Upper lobe of left lung (tissue), 6 donors: ENCODE results near the gene KCNMA1. TPM values are rescaled to one million over a fixed set of nuclear protein-coding genes. Genes with fewer than 3 reads are reported as not detected.

ENCODE experiments used
- ATAC-seq, 2 donors: fragments of 200-7000 bp; cut with Tn5 transposase; one replicate each; pipeline ENCODE4 v1.9.1; 2022; ENCODE audit warnings: mild to moderate bottlenecking in 2 of 2, moderate library complexity in 2 of 2; ENCODE audit not compliant: low FRiP score in 2 of 2
- DNase-seq, 2 donors: peaks; one replicate each; pipeline ENCODE4 v3.0.0-alpha.2; 2019 to 2020
- H3K27ac ChIP-seq, 4 donors: fragments of 200-600 bp; sonication (generic); one replicate each; pipeline ENCODE4 v1.5.1; 2016 to 2019
- H3K27me3 ChIP-seq, 4 donors: fragments of 200-600 bp; sonication (generic); one replicate each; pipeline ENCODE4 v1.5.1; 2017 to 2019
- H3K36me3 ChIP-seq, 4 donors: fragments of 200-600 bp; sonication (generic); one replicate each; pipeline ENCODE4 v1.5.1; 2016 to 2019
- H3K4me1 ChIP-seq, 4 donors: fragments of 200-600 bp; sonication (generic); one replicate each; pipeline ENCODE4 v1.5.1; 2018 to 2019
- H3K4me3 ChIP-seq, 4 donors: fragments of 200-600 bp; sonication (generic); one replicate each; pipeline ENCODE4 v1.5.1; 2017 to 2019; ENCODE audit warnings: mild to moderate bottlenecking in 2 of 4, moderate library complexity in 1 of 4
- H3K9me3 ChIP-seq, 4 donors: fragments of 200-600 bp; sonication (generic); one replicate each; pipeline ENCODE4 v1.5.1; 2018 to 2019
- CTCF ChIP-seq, 6 experiments: fragments of 450-650 bp in 4 of 6; fragments of 200-600 bp in 2 of 6; sonication (generic) in 2 of 6; IDR thresholded peaks; one replicate each; pipeline ENCODE4 v1.5.1; 2016 to 2019; ENCODE audit warnings: antibody characterized with exemption in 6 of 6
- EP300 ChIP-seq, 4 donors: sonication (generic); formaldehyde crosslinking; IDR thresholded peaks; one replicate each; pipeline ENCODE4 v1.5.1; 2017; ENCODE audit warnings: antibody characterized with exemption in 4 of 4, control low read depth in 2 of 4
- POLR2A ChIP-seq, 4 donors: fragments of 450-650 bp; IDR thresholded peaks; one replicate each; pipeline ENCODE4 v1.5.1; 2016 to 2017; ENCODE audit warnings: antibody characterized with exemption in 4 of 4, mild to moderate bottlenecking in 2 of 4
- POLR2AphosphoS5 ChIP-seq, 2 donors: sonication (generic); formaldehyde crosslinking; IDR thresholded peaks; one replicate each; pipeline ENCODE4 v1.5.1; 2017; ENCODE audit warnings: antibody characterized with exemption in 2 of 2
- WGBS, 2 donors: methylation state at CpG; one replicate each; pipeline ENCODE4 v1.1.5; 2017 to 2018; 5-methylcytosine and 5-hydroxymethylcytosine counted together
- total RNA-seq, 6 donors: library from RNA; depleted of rRNA in 4 of 6; stranded (reverse); fragments of >200 nt in 4 of 6; gene quantifications; one replicate each; pipeline versions ENCODE4 v1.1.0 to v1.2.1, GENCODE V29; 2016 to 2021
- donor health status: DM: no; HTN: no; CAD: no; lungs with moderate emphysema.
- donor health status: DM: no; HTN: yes; CAD: no; lungs with severe emphysema.

Gene KCNMA1
- total RNA-seq, 6 donors from 2014 or later, result 5.8 to 107 (median 22.0) TPM

GRCh38 chr10:77230194-77230593, 407.4 kb downstream of the KCNMA1 start:
- no peak for ATAC-seq
- no peak for DNase-seq
- WGBS, 2 donors, result 89 to 91% methylated on average over 5 of the region's 5 CpGs
- H3K9me3 ChIP-seq, result no peaks in the 10 kb centered on the region
- H3K4me3 ChIP-seq, result no peak overlapping the region
- H3K4me1 ChIP-seq, result no peaks in the 10 kb centered on the region
- H3K27me3 ChIP-seq, result no peaks in the 10 kb centered on the region
- no peak for TF ChIP-seq POLR2AphosphoS5 (IDR thresholded peaks at IDR 0.05)
- TF ChIP-seq POLR2A (IDR thresholded peaks at IDR 0.05), result no peak
- no peak for TF ChIP-seq EP300 (IDR thresholded peaks at IDR 0.05)
- TF ChIP-seq CTCF (IDR thresholded peaks at IDR 0.05), result no peak
- no peaks in the 10 kb centered on the region for H3K36me3 ChIP-seq
- H3K27ac ChIP-seq, result no peak overlapping the region

DNA sequence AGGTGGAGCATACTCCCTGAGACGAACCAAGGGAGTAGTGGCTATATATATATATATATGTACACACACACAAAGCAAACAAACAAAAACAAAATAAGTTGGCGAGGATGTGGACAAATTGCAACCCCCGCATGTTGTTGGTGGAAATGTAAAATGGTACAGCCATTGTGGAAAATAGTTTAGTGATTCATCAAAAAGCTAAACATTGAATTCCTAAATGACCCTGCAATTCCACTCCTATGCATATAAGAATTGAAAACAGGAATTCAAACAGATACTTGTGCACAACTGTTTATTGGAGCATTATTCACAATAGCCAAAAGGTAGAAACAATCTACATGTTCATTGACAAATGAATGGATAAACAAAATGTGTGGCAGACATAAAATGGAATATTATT, 407.9 kb downstream of the KCNMA1 start:
- Histone ChIP-seq H3K27ac (no peak overlapping the region), H3K36me3 (no peaks in the 10 kb centered on the region), H3K9me3 (no peaks in the 10 kb centered on the region), H3K4me1 (no peaks in the 10 kb centered on the region), H3K4me3 (no peak overlapping the region), H3K27me3 (no peaks in the 10 kb centered on the region)
- 86 to 90% methylated on average over 3 of the region's 3 CpGs for WGBS, 2 donors
- DNase-seq, result no peak
- ATAC-seq, result no peak
- no peak for TF ChIP-seq CTCF (IDR thresholded peaks at IDR 0.05)
- no peak for TF ChIP-seq POLR2A (IDR thresholded peaks at IDR 0.05)
- no peak for TF ChIP-seq POLR2AphosphoS5 (IDR thresholded peaks at IDR 0.05)
- TF ChIP-seq EP300 (IDR thresholded peaks at IDR 0.05), result no peak

- H3K27me3 ChIP-seq, result no peaks in the 10 kb centered on the region
- H3K4me3 ChIP-seq, result no peak overlapping the region
- no peaks in the 10 kb centered on the region for H3K9me3 ChIP-seq
- ATAC-seq (no peak), DNase-seq (no peak)
- TF ChIP-seq EP300 (IDR thresholded peaks at IDR 0.05) (no peak), POLR2A (IDR thresholded peaks at IDR 0.05) (no peak), POLR2AphosphoS5 (IDR thresholded peaks at IDR 0.05) (no peak)
- WGBS, 2 donors, result 76 to 91% methylated on average over 5 of the region's 5 CpGs
- no peak overlapping the region for H3K27ac ChIP-seq
- H3K4me1 ChIP-seq, result no peaks in the 10 kb centered on the region
- no peaks in the 10 kb centered on the region for H3K36me3 ChIP-seq
Observed at GRCh38 chr10:77228559-77228958, 409.0 kb downstream of the KCNMA1 start.

GRCh38 chr10:77226853-77227565, 410.6 kb downstream of the KCNMA1 start:
- TF ChIP-seq POLR2A (IDR thresholded peaks at IDR 0.05), result no peak
- TF ChIP-seq POLR2AphosphoS5 (IDR thresholded peaks at IDR 0.05), result no peak
- no peak for TF ChIP-seq CTCF (IDR thresholded peaks at IDR 0.05)
- TF ChIP-seq EP300 (IDR thresholded peaks at IDR 0.05), result no peak
- no peaks in the 10 kb centered on the region for H3K27me3 ChIP-seq
- no peak overlapping the region for H3K4me3 ChIP-seq
- no peak for DNase-seq
- no peak for ATAC-seq
- H3K27ac ChIP-seq, result no peak overlapping the region
- no peaks in the 10 kb centered on the region for H3K4me1 ChIP-seq
- H3K9me3 ChIP-seq, result no peaks in the 10 kb centered on the region
- H3K36me3 ChIP-seq, result no peaks in the 10 kb centered on the region

DNA sequence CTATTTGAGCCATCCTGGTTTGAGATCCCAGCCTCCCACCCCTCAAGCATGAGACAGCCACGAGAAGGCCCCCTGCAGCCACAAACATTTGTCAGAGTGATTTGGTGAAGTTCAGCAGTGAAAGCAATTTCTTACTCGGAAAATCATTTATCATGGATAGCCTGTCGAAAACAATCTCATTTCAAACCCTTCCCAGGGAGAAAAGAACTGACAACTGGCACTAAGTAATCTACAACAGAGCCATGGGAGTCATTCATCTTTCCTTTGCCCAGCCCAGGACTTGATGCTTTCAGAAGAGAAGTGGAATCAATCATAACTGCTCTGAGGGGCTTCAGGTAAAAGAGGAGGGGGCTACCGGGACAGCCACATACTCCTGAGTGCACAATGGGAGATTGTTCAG, 411.2 kb downstream of the KCNMA1 start:
- H3K36me3 ChIP-seq, result no peaks in the 10 kb centered on the region
- H3K27ac ChIP-seq, result no peak overlapping the region
- 64 to 66% methylated on average over 4 of the region's 4 CpGs for WGBS, 2 donors
- DNase-seq (no peak), ATAC-seq (no peak)
- no peak overlapping the region for H3K4me3 ChIP-seq
- H3K4me1 ChIP-seq, result no peaks in the 10 kb centered on the region
- no peaks in the 10 kb centered on the region for H3K27me3 ChIP-seq
- no peak for TF ChIP-seq EP300 (IDR thresholded peaks at IDR 0.05)
- no peaks in the 10 kb centered on the region for H3K9me3 ChIP-seq

DNA sequence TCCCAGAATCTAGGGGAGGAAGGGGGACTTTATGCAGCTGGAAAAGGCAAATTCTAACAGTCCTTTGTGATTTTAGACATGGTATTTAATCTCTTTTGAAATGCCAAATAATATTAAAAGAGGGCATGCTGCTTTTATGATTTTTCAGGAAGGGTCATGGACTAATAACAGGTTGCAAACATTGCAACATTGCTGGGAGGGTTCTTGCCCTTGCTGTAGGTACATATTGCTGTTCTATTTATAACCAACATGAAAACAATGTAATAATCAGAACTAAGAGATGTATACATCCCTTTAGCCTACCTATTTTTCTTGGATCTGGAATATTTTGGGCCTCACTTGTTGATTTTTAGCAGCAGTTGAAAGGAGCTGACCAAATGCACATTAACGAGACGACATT, 411.6 kb downstream of the KCNMA1 start:
- TF ChIP-seq CTCF (IDR thresholded peaks at IDR 0.05), result no peak
- no peak for TF ChIP-seq POLR2A (IDR thresholded peaks at IDR 0.05)
- no peak for TF ChIP-seq POLR2AphosphoS5 (IDR thresholded peaks at IDR 0.05)
- no peak for TF ChIP-seq EP300 (IDR thresholded peaks at IDR 0.05)
- no peak for ATAC-seq

More for the DNA sequence above, 411.6 kb downstream of the KCNMA1 start:
- no peaks in the 10 kb centered on the region for H3K4me1 ChIP-seq
- H3K4me3 ChIP-seq, result no peak overlapping the region
- H3K36me3 ChIP-seq, result no peaks in the 10 kb centered on the region
- no peaks in the 10 kb centered on the region for H3K27me3 ChIP-seq
- DNase-seq, result no peak
- 75 to 97% methylated on average over 2 of the region's 2 CpGs for WGBS, 2 donors
- no peaks in the 10 kb centered on the region for H3K9me3 ChIP-seq
- no peak overlapping the region for H3K27ac ChIP-seq
